GM23338 (cell line): ENCODE measurements around the gene LEMD2. TPM values are rescaled to one million over a fixed set of nuclear protein-coding genes. Genes with fewer than 3 reads are reported as not detected.

Source experiments
- ATAC-seq: fragments of 200-7000 bp; cut with Tn5 transposase; 3 replicates; pipeline ENCODE4 v1.9.1; 2020
- DNase-seq: peaks from one replicate; pipeline ENCODE4 v3.0.0-alpha.2; 2015; ENCODE audit warnings: low spot score
- H2AFZ ChIP-seq: fragments of 200-600 bp; sonication (generic); 2 replicates; pipeline ENCODE4 v1.8.0; 2016; ENCODE audit warnings: antibody characterized with exemption, mild to moderate bottlenecking, moderate library complexity
- H3F3A ChIP-seq: fragments of 200-600 bp; sonication (generic); replicated peaks from 2 replicates; pipeline ENCODE4 v1.8.0; 2017; ENCODE audit warnings: antibody characterized with exemption, mixed run types, low read depth
- H3K27ac ChIP-seq: fragments of 200-600 bp; sonication (generic); 2 replicates; pipeline ENCODE4 v1.6.1; 2016; ENCODE audit warnings: low read depth
- H3K27me3 ChIP-seq: fragments of 200-600 bp; sonication (generic); 2 replicates; pipeline ENCODE4 v1.8.0; 2016; ENCODE audit warnings: mild to moderate bottlenecking, mixed run types, moderate library complexity; ENCODE audit not compliant: insufficient read depth
- H3K36me3 ChIP-seq: fragments of 200-600 bp; sonication (generic); 2 replicates; pipeline ENCODE4 v1.8.0; 2016; ENCODE audit warnings: mild to moderate bottlenecking; ENCODE audit not compliant: insufficient read depth
- H3K4me1 ChIP-seq: fragments of 200-600 bp; sonication (generic); 2 replicates; pipeline ENCODE4 v1.8.0; 2016; ENCODE audit warnings: mild to moderate bottlenecking, moderate library complexity; ENCODE audit not compliant: insufficient read depth
- H3K4me2 ChIP-seq: fragments of 200-600 bp; sonication (generic); 2 replicates; pipeline ENCODE4 v1.7.1; 2017; ENCODE audit warnings: mixed run types
- H3K4me3 ChIP-seq: fragments of 200-600 bp; sonication (generic); 2 replicates; pipeline ENCODE4 v1.6.1; 2016; ENCODE audit warnings: mixed run types
- H3K79me2 ChIP-seq: fragments of 200-600 bp; sonication (generic); replicated peaks from 2 replicates; pipeline ENCODE4 v1.8.0; 2017; ENCODE audit warnings: mild to moderate bottlenecking; ENCODE audit not compliant: insufficient read depth
- H3K9me2 ChIP-seq: fragments of 200-600 bp; sonication (generic); 2 replicates; pipeline ENCODE4 v1.8.0; 2017; ENCODE audit not compliant: insufficient read depth
- H4K20me1 ChIP-seq: fragments of 200-600 bp; sonication (generic); replicated peaks from 2 replicates; pipeline ENCODE4 v1.8.0; 2017; ENCODE audit warnings: mild to moderate bottlenecking; ENCODE audit not compliant: insufficient read depth
- H3K27ac Mint-ChIP-seq: 2 replicates; pipeline ENCODE4 v1.8.0; 2020; ENCODE audit warnings: inconsistent platforms, mild to moderate bottlenecking, moderate library complexity, mixed read lengths
- H3K27me3 Mint-ChIP-seq: 3 replicates; pipeline ENCODE4 v1.8.0; 2022; ENCODE audit warnings: low read depth, mild to moderate bottlenecking, moderate library complexity, mixed read lengths, inconsistent platforms; ENCODE audit not compliant: insufficient read depth, poor library complexity
- H3K36me3 Mint-ChIP-seq: 3 replicates; pipeline ENCODE4 v1.8.0; 2021; ENCODE audit warnings: low read depth, mild to moderate bottlenecking, inconsistent platforms, moderate library complexity, mixed read lengths
- H3K4me1 Mint-ChIP-seq: 3 replicates; pipeline ENCODE4 v1.8.0; 2020; ENCODE audit warnings: mild to moderate bottlenecking, inconsistent platforms, mixed read lengths
- H3K4me3 Mint-ChIP-seq: 3 replicates; pipeline ENCODE4 v1.8.0; 2021; ENCODE audit warnings: moderate library complexity, mild to moderate bottlenecking, inconsistent platforms, mixed read lengths
- H3K9me3 Mint-ChIP-seq: 3 replicates; pipeline ENCODE4 v1.8.0; 2020; ENCODE audit warnings: moderate library complexity, mild to moderate bottlenecking, inconsistent platforms, mixed read lengths
- POLR2AphosphoS5 ChIP-seq: IDR thresholded peaks from 2 replicates; pipeline ENCODE4 v1.6.1; 2016; ENCODE audit warnings: antibody characterized with exemption, low read depth
- REST ChIP-seq: IDR thresholded peaks from one replicate; pipeline ENCODE4 v1.6.1; 2018; ENCODE audit warnings: antibody characterized with exemption; ENCODE audit not compliant: unreplicated experiment
- ZNF331 ChIP-seq: fragments of 250-450 bp; sonication (Bioruptor Pico); IDR thresholded peaks from 2 replicates; pipeline ENCODE4 v1.5.0; 2020; ENCODE audit warnings: low read depth, mild to moderate bottlenecking, moderate library complexity
- ZNF462 ChIP-seq: fragments of 250-450 bp; sonication (Bioruptor Pico); IDR thresholded peaks from 2 replicates; pipeline ENCODE4 v1.5.0; 2020; ENCODE audit warnings: mild to moderate bottlenecking, moderate library complexity
- polyA plus RNA-seq: library from polyadenylated mRNA; unstranded; fragments of >200 nt; fragmentation: Nextera tagmentation; extraction: Ambion mirVana; gene quantifications from 2 replicates; pipeline ENCODE4 v1.2.1, GENCODE V29; 2016
- total RNA-seq: library from RNA; depleted of rRNA; stranded (reverse); fragments of >200 nt; shearing (Covaris generic); gene quantifications from 2 replicates; pipeline ENCODE4 v1.2.3, GENCODE V29; 2014

LEMD2 gene
- total and polyA plus RNA-seq, 2 experiments from 2014 or later = 28.6 to 64.7 TPM

DNA sequence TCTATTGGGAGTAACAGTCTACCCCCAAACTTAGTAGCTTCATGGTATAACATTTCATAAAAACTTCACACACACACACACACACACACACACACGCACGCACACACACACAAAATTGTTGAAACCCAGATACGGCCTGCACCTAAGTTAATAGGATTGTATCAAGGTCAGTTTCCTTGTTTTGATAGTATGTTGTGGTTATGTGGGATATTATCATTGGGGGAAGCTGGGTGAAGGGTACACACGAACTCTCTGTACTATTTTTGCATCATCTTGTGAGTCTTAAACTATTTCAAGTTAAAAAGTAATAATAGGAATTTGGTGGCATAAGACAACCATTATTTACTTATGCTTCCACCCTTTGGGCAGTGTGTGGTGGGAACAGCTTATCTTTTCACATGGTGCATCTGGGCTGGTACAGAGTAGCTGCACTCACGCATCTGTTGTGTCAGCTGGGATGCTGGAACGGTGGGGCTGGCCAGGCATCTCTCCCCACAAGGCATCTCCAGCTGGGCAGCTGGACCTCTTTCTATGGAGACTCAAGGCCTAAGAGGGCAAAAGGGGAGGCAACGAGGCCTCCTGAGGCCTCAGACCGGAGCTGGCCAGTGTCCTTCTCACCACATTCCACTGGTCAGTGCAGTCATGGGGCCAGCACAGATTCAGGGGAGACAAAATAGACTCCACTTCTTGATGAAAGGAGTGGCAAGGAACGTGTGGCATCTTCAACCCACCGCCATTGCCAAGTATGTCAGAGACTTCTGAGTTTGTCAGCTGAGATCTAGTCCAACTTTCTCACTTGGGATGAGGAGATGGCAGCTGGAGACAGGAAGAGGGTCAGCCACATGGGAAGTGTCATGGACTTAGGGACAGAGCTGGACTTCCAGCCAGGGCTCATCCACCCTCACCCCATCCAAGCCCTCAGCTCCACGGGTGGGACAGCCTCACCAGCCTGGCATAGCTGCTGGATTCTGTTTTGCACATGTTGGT is 21.7 kb downstream of the LEMD2 start:
- 0 out of 2 replicates have a peak, but pooled peaks cover under 1% of the 10 kb centered on the region for H4K20me1 ChIP-seq
- peaks cover 26% of the 10 kb centered on the region for H3K4me1 ChIP-seq

More for the DNA sequence above, 21.7 kb downstream of the LEMD2 start:
- no peak overlapping the region for H3K27ac ChIP-seq
- no peak for ATAC-seq
- Mint-ChIP-seq H3K27me3 (peaks cover 21% of the 10 kb centered on the region), H3K36me3 (peaks cover 3% of the 10 kb centered on the region), H3K4me3 (no peak overlapping the region), H3K4me1 (peaks cover 30% of the 10 kb centered on the region), H3K9me3 (no peaks in the 10 kb centered on the region), H3K27ac (no peak overlapping the region)
- TF ChIP-seq ZNF331 (CRISPR knock-in tag) (no peak), REST (no peak), POLR2AphosphoS5 (no peak), ZNF462 (CRISPR knock-in tag) (no peak)
- no peaks in the 10 kb centered on the region for H3K9me2 ChIP-seq
- H3K27me3 ChIP-seq = no peaks in the 10 kb centered on the region
- H3K4me3 ChIP-seq = no peak overlapping the region
- DNase-seq = no peak
- H3F3A ChIP-seq = peaks cover 16% of the 10 kb centered on the region
- H3K79me2 ChIP-seq = no peaks in the 10 kb centered on the region
- H2AFZ ChIP-seq = no peak overlapping the region
- no peak overlapping the region for H3K4me2 ChIP-seq
- H3K36me3 ChIP-seq = no peaks in the 10 kb centered on the region; the same call in 1 of the 2 replicates
